Retinal pigment epithelial cell (primary cell): ENCODE measurements around the gene MARCHF10.
"Not testable (repeated sequence)": the region's sequence is repeated elsewhere in the genome, so short reads cannot be mapped to it uniquely, and the experiment has no call there.

ENCODE experiments used
- DNase-seq: peaks from one replicate; pipeline ENCODE4 v3.0.0-alpha.2; 2010; ENCODE audit warnings: low read depth
- H3K4me3 ChIP-seq: 2 replicates; pipeline ENCODE4 v1.5.1; 2011; ENCODE audit warnings: mild to moderate bottlenecking, low read length, control low read depth, moderate library complexity
- TF ChIP-seq, protein P1 (sequence below): conservative IDR thresholded peaks from 2 replicates; pipeline ENCODE4 v1.5.1; 2011; ENCODE audit warnings: low read depth, low read length, control low read depth, inconsistent platforms

Gene MARCHF10, protein sequence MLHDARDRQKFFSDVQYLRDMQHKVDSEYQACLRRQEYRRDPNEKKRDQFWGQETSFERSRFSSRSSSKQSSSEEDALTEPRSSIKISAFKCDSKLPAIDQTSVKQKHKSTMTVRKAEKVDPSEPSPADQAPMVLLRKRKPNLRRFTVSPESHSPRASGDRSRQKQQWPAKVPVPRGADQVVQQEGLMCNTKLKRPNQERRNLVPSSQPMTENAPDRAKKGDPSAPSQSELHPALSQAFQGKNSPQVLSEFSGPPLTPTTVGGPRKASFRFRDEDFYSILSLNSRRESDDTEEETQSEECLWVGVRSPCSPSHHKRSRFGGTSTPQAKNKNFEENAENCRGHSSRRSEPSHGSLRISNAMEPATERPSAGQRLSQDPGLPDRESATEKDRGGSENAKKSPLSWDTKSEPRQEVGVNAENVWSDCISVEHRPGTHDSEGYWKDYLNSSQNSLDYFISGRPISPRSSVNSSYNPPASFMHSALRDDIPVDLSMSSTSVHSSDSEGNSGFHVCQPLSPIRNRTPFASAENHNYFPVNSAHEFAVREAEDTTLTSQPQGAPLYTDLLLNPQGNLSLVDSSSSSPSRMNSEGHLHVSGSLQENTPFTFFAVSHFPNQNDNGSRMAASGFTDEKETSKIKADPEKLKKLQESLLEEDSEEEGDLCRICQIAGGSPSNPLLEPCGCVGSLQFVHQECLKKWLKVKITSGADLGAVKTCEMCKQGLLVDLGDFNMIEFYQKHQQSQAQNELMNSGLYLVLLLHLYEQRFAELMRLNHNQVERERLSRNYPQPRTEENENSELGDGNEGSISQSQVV

DNA sequence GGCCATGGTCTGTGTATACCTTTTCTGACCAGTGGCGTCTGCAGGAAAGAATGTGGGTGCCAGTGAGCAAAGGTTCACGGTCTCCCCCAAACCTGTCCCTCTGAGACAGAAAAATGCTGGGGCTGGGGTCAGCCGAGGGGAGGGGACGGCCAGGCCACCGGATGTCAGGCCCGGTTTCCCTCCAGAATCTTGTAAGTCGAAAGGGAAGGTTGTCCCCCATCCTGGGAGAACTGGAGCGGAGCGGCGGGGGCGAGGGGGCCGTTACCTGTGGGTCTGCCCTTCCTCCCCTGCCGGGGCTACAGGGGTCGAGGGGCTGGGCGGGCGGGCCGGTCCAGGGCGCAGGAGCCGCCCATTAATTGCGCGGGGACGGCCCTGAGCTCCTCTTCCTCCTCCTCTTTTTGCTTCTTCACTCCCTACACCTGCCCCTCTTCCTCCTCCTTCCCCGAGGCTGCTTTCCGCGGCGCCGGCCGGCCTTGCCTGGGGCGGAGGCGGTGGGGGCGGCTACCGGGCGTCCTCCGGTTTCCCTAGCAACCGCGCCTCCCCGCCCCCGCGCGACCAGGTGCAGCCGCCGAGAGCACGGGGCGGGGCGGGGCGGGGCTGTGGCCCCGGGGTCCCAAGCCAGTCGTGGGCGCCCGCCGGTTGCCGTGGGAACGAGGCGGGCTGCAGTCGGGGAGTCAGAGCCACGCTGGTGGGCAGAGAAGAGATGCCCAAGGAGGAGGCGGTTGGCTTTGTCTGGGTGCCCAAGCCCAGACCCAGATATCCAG is at the start of gene MARCHF10:
Gene MARCHF10, minus strand, starts transcription at position 503 of the 764 bp plus-strand sequence. CDS start 6,579 bp downstream, outside the sequence.
- TF ChIP-seq, protein P1, sequence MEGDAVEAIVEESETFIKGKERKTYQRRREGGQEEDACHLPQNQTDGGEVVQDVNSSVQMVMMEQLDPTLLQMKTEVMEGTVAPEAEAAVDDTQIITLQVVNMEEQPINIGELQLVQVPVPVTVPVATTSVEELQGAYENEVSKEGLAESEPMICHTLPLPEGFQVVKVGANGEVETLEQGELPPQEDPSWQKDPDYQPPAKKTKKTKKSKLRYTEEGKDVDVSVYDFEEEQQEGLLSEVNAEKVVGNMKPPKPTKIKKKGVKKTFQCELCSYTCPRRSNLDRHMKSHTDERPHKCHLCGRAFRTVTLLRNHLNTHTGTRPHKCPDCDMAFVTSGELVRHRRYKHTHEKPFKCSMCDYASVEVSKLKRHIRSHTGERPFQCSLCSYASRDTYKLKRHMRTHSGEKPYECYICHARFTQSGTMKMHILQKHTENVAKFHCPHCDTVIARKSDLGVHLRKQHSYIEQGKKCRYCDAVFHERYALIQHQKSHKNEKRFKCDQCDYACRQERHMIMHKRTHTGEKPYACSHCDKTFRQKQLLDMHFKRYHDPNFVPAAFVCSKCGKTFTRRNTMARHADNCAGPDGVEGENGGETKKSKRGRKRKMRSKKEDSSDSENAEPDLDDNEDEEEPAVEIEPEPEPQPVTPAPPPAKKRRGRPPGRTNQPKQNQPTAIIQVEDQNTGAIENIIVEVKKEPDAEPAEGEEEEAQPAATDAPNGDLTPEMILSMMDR = no peak
- peak within 1 kb of the TSS; percentile 46 for H3K4me3 ChIP-seq
- DNase-seq = no peak

DNA sequence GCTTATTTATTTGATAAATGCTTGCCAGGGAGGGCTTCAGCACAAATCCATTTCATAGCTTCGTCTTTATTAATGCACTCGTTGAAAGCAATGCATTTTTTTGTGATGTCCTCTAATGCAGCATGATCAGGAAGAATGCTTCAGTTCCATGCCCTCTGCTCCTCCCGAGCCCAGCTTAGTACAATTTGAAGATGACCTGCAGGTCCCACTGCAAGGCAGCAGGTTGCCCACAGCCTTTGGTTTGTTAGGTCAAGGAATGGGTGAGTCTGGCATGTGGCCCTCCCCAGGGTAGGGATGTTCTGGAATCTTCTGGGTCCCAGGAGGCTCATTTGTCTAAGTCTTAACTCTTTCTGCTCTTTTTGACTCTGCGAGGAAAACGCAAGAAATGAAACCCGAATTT is 49.4 kb upstream of the MARCHF10 start:
- TF ChIP-seq, protein P1 = no peak
- no peak overlapping the region for H3K4me3 ChIP-seq
- no peak for DNase-seq

DNA sequence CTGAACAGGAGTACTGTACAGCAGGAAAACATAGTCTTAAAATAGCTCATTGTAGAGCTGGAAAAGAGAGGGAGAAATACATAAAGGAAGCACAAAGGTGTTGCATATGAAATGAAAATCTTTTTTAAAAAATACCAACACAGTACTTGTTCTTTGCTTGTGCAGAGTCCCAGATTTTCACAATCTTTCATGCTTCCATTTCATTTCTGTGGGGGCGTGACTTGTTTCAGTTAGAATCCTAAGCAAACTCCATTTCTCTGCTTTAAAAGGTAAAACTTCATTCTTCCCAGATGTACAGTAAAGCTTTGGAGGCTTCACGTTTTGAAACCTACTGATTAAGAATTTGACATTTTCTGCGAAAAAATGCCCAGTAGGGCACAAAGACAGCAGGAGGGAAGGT is 48.5 kb upstream of the MARCHF10 start:
- TF ChIP-seq, protein P1 = no peak
- no peak overlapping the region for H3K4me3 ChIP-seq
- no peak for DNase-seq

DNA sequence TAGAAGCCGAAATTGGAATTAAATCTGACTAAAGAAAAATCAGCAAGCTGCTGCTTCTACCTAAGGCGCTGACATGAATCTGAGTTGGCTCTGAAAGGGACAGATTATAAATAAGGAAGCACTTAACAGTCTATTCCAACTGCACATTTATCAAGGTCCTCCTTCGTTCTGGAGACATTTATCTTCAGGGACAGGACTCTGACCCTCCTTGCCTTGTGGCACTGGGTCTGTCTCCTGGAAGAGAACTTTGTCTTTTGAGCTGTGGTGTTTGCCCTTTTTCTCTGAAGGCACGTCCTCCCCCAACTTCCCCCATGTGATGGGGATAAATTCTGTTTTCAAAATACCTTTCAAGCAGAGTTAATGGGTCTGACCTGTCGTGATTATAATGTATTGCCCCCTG is 47.0 kb upstream of the MARCHF10 start:
- no peak overlapping the region for H3K4me3 ChIP-seq
- DNase-seq = no peak
- TF ChIP-seq, protein P1 = no peak

DNA sequence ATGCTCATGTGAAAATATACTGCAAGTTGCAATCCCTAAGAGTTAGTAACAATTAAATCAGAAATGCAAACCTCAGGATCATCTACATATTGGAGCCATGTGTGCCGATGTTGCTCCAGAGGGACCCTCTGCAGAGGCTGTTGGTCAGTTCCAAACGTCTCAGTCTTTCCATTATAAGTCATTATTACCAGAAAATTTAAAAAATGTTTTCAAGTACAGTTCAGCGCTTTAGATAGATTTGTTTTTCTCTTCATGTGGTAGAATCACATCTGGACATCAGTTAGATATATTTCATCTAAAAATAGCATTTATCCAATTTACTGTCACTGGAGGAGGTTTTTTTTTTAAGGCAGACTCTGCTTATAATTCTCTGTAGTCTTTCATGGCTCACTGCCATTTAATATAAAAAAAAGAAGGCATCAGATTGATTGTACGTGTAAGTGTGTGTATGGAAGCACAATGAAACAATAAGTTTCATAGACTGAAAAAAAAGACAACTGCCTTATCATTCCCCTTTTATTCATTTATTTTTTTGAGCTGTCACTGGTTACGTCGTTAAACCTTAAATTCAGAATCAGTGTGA is 46.1 kb upstream of the MARCHF10 start:
- DNase-seq = no peak
- TF ChIP-seq, protein P1 = no peak

DNA sequence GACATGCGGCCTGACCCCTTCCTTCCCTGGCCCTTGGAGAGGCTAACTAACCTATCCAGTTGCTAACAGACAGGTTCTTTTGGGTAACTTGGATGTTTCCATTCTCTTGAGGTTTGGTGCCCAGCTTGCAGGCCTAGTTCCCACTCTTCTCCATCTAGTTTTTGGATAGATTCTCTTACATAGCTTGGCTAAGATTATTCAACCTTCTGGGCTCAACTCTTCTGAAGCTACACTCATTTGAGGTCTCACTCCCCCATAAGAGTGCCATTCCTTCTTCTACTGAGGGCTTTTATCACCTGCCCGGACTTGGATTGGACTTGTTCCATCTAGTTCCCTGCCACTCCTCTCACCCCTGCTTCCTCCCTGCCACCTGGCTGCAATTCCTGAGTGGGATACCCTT is 44.1 kb upstream of the MARCHF10 start:
- no peak overlapping the region for H3K4me3 ChIP-seq
- TF ChIP-seq, protein P1 = no peak
- no peak for DNase-seq

More for the DNA sequence above, 46.1 kb upstream of the MARCHF10 start:
- no peak overlapping the region for H3K4me3 ChIP-seq

DNA sequence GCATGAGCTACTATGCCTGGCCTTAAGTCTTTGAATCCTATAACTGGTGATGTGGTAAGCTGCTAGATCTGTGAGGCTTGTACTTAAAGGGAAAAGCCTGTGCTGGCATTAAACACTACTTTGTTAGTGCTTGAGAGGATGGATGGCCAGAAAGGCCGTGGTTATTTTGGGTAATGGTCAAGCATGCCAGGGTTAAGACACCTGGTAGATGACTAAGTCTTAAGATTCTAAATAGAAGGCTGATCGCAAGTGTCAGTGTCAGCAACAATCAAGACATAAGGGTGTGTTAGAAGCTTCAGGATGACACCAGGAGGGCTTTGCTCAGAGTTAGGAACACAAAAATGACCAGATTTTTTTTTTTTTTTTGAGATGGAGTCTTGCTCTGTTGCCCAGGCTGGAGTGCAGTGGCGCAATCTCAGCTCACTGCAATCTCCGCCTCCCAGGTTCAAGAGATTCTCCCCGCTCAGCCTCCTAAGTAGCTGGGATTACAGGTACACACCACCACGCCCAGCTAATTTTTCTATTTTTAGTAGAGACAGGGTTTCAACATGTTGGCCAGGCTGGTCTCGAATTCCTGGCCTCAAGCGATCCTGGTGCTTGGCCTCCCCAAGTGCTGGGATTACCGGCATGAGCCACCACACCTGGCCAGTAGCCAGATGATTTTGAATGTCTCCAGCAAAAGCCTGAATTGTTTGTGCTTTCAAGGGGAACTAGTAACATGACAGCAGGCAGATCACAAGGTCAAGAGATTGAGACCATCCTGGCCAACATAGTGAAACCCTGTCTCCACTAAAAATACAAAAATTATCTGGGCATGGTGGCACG is 41.7 kb upstream of the MARCHF10 start:
- not testable (repeated sequence) for H3K4me3 ChIP-seq, DNase-seq
